Ishikawa (cell line): Measurements from ENCODE around the gene AFG3L2.

Source experiments
- CEBPB ChIP-seq: IDR thresholded peaks from 2 replicates; pipeline ENCODE4 v1.6.1; 2012
- CREB1 ChIP-seq: IDR thresholded peaks from 2 replicates; pipeline ENCODE4 v1.6.1; 2012; ENCODE audit warnings: low read depth
- EGR1 ChIP-seq: IDR thresholded peaks from 2 replicates; pipeline ENCODE4 v1.6.1; 2012
- EP300 ChIP-seq: IDR thresholded peaks from 2 replicates; pipeline ENCODE4 v1.6.1; 2012; ENCODE audit warnings: borderline replicate concordance
- FOXM1 ChIP-seq: IDR thresholded peaks from 2 replicates; pipeline ENCODE4 v1.6.1; 2012; ENCODE audit warnings: low read depth, borderline replicate concordance
- NFIC ChIP-seq: IDR thresholded peaks from 2 replicates; pipeline ENCODE4 v1.6.1; 2012
- RAD21 ChIP-seq: IDR thresholded peaks from 2 replicates; pipeline ENCODE4 v1.6.1; 2012; ENCODE audit warnings: low read depth
- TAF1 ChIP-seq: IDR thresholded peaks from 2 replicates; pipeline ENCODE4 v1.6.1; 2012; ENCODE audit warnings: low read depth, mild to moderate bottlenecking
- TCF12 ChIP-seq: IDR thresholded peaks from 2 replicates; pipeline ENCODE4 v1.6.1; 2012; ENCODE audit warnings: low read depth
- TEAD4 ChIP-seq: IDR thresholded peaks from 2 replicates; pipeline ENCODE4 v1.6.1; 2012
- YY1 ChIP-seq: IDR thresholded peaks from 2 replicates; pipeline ENCODE4 v1.6.1; 2012; ENCODE audit warnings: low read depth
- ZBTB7A ChIP-seq: IDR thresholded peaks from 2 replicates; pipeline ENCODE4 v1.6.1; 2012; ENCODE audit warnings: low read depth
- TF ChIP-seq, protein P1 (sequence below): IDR thresholded peaks from 2 replicates; pipeline ENCODE4 v1.6.1; 2012
- TF ChIP-seq, protein P2 (sequence below): IDR thresholded peaks from 2 replicates; pipeline ENCODE4 v1.6.1; 2012; ENCODE audit warnings: low read depth, mild to moderate bottlenecking
- TF ChIP-seq, protein P3 (sequence below): IDR thresholded peaks from 2 replicates; pipeline ENCODE4 v1.6.1; 2012

AFG3L2 gene

GRCh38 chr18:12317664-12318333 is 59.2 kb downstream of the AFG3L2 start:
- TF ChIP-seq TAF1 (no peak), FOXM1 (no peak), CREB1 (no peak), EGR1 (no peak), TEAD4 (no peak), ZBTB7A (no peak), TCF12 (no peak), CEBPB (no peak), RAD21 (no peak), EP300 (no peak), NFIC (no peak), YY1 (no peak)
- TF ChIP-seq, protein P1, sequence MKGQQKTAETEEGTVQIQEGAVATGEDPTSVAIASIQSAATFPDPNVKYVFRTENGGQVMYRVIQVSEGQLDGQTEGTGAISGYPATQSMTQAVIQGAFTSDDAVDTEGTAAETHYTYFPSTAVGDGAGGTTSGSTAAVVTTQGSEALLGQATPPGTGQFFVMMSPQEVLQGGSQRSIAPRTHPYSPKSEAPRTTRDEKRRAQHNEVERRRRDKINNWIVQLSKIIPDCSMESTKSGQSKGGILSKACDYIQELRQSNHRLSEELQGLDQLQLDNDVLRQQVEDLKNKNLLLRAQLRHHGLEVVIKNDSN = no peak
- TF ChIP-seq, protein P2, sequence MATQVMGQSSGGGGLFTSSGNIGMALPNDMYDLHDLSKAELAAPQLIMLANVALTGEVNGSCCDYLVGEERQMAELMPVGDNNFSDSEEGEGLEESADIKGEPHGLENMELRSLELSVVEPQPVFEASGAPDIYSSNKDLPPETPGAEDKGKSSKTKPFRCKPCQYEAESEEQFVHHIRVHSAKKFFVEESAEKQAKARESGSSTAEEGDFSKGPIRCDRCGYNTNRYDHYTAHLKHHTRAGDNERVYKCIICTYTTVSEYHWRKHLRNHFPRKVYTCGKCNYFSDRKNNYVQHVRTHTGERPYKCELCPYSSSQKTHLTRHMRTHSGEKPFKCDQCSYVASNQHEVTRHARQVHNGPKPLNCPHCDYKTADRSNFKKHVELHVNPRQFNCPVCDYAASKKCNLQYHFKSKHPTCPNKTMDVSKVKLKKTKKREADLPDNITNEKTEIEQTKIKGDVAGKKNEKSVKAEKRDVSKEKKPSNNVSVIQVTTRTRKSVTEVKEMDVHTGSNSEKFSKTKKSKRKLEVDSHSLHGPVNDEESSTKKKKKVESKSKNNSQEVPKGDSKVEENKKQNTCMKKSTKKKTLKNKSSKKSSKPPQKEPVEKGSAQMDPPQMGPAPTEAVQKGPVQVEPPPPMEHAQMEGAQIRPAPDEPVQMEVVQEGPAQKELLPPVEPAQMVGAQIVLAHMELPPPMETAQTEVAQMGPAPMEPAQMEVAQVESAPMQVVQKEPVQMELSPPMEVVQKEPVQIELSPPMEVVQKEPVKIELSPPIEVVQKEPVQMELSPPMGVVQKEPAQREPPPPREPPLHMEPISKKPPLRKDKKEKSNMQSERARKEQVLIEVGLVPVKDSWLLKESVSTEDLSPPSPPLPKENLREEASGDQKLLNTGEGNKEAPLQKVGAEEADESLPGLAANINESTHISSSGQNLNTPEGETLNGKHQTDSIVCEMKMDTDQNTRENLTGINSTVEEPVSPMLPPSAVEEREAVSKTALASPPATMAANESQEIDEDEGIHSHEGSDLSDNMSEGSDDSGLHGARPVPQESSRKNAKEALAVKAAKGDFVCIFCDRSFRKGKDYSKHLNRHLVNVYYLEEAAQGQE = no peak
- TF ChIP-seq, protein P3, sequence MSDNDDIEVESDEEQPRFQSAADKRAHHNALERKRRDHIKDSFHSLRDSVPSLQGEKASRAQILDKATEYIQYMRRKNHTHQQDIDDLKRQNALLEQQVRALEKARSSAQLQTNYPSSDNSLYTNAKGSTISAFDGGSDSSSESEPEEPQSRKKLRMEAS = no peak

DNA sequence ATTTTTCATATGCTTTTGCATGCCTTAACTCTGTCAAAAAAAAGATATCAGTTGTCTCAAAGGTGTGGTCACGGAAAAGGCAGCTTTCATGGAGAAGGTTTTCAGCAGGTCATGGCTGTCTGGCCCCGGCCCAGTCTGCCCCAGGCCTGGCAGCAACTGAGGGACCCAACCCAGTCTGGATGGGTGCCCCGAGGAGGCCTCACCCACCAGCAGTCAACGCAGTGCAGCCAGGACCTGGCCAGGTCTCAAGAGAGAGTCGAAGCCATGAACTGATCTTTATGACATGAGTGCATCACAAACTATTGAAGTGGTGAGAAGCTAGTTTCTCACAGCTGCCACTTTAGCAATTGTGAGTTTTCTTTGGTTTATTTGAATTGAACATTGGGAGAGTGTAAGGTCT is 61.1 kb downstream of the AFG3L2 start:
- TF ChIP-seq EP300 = no peak
- TF ChIP-seq CEBPB = no peak
- no peak for TF ChIP-seq TEAD4
- no peak for TF ChIP-seq TCF12
- TF ChIP-seq FOXM1 = no peak
- TF ChIP-seq YY1 = no peak
- TF ChIP-seq CREB1 = no peak
- TF ChIP-seq EGR1 = no peak
- TF ChIP-seq, protein P2 = no peak
- TF ChIP-seq NFIC = no peak
- no peak for TF ChIP-seq RAD21

GRCh38 chr18:12315490-12315889 is 61.5 kb downstream of the AFG3L2 start:
- TF ChIP-seq ZBTB7A (no peak), YY1 (no peak), TCF12 (no peak), RAD21 (no peak), CEBPB (no peak), FOXM1 (no peak), EP300 (no peak), EGR1 (no peak), TAF1 (no peak)
- TF ChIP-seq, protein P2 = no peak
- TF ChIP-seq, protein P1 = no peak
- TF ChIP-seq, protein P3 = no peak

- TF ChIP-seq ZBTB7A = no peak
- no peak for TF ChIP-seq RAD21
- no peak for TF ChIP-seq EP300
These were observed 62.3 kb downstream of the AFG3L2 start for GRCh38 chr18:12314591-12315305.
